ENCODE data around the gene KLHL3. TPM values are rescaled to one million over a fixed set of nuclear protein-coding genes. Genes with fewer than 3 reads are reported as not detected.

The KLHL3 gene
- total RNA-seq, 1 experiment from 2014 or later, result 0.58 TPM

- BruUV-seq (replicated peaks), result no TSS peak
- H3K27me3 ChIP-seq (replicated peaks; ENCODE audit: insufficient read depth, low read depth, low read length, poor library complexity), result no peaks in the 10 kb centered on the region
- ChIA-PET POLR2A (ENCODE audit: low non-redundant PET) (no interaction called here), CTCF (interaction anchor here (0.6 kb wide), 1 partner anchor 35 kb away, joined by 3 read pairs; no protein-coding TSS in a partner anchor)
- DNase-seq (ENCODE audit: low spot score), result no peak
- TF ChIP-seq CTCF (conservative IDR thresholded peaks at IDR 0.05; ENCODE audit: low read depth, low read length), result no peak
- TF ChIP-seq EZH2 (IDR thresholded peaks at IDR 0.05; ENCODE audit: borderline replicate concordance, low read depth, low read length, poor library complexity, severe bottlenecking), result no peak
- no peak overlapping the region for H3K27ac ChIP-seq (ENCODE audit: low read depth, low read length, poor library complexity, severe bottlenecking)
- no peaks in the 10 kb centered on the region for H3K9me3 ChIP-seq (ENCODE audit: low read depth, low read length, poor library complexity, severe bottlenecking)
- peaks cover 30% of the 10 kb centered on the region for H3K4me1 ChIP-seq (ENCODE audit: insufficient read depth, low read length, poor library complexity, severe bottlenecking)
- H3K36me3 ChIP-seq (ENCODE audit: insufficient read depth, low read length, poor library complexity, severe bottlenecking), result no peaks in the 10 kb centered on the region
- intact Hi-C loops (cut with micrococcal nuclease; ENCODE audit: unreplicated experiment), result no loop called here
- no peak overlapping the region for H3K4me3 ChIP-seq (ENCODE audit: low read depth, low read length, poor library complexity, severe bottlenecking)
Measured at GRCh38 chr5:137570070-137570469, 165.8 kb downstream of the KLHL3 start.

Small RNA genes within 50 kb of the gene (microRNA-seq; reads per million reads assigned to microRNA genes)
- 61.8 reads per million, percentile 58 among the genes with 10 or more reads in this experiment for gene MIR874

Other genes starting within 250 kb of the KLHL3 start
- 2.5 and 4.0 TPM in 2 replicates for gene SPOCK1, start 236.8 kb downstream of the KLHL3 start, total RNA-seq (2021)
- 56.0 and 56.2 TPM in 2 replicates for gene HNRNPA0, start 18.3 kb upstream of the KLHL3 start, total RNA-seq (2021)
- not detected in 2 replicates for gene MYOT, start 131.8 kb upstream of the KLHL3 start, total RNA-seq (2021)
- not detected in 2 replicates for gene PKD2L2, start 153.4 kb upstream of the KLHL3 start, total RNA-seq (2021)

All from A673 (cell line).